ENCODE measurements around the gene RRAGA.
A peak's percentile ranks its signal among the peaks of the same experiment; 100 is the strongest.
"Not testable (repeated sequence)": the region's sequence is repeated elsewhere in the genome, so short reads cannot be mapped to it uniquely, and the experiment has no call there.

The RRAGA gene

GRCh38 chr9:19048966-19049916 lies at the start of gene RRAGA:
Gene RRAGA, plus strand, starts transcription at chr9:19049427. Its CDS starts 233 bp downstream, at chr9:19049660.
- DNase-seq (ENCODE audit: low spot score), result peak; percentile 98

- DNase-seq (ENCODE audit: low spot score), result no peak
Observed at GRCh38 chr9:19000133-19000532, 49.1 kb upstream of the RRAGA start.

GRCh38 chr9:19009391-19009965 lies 39.7 kb upstream of the RRAGA start:
- no peak for DNase-seq (ENCODE audit: low spot score)

GRCh38 chr9:19018201-19018600 lies 31.0 kb upstream of the RRAGA start:
- DNase-seq (ENCODE audit: low spot score), result no peak

GRCh38 chr9:19020886-19021455 lies 28.3 kb upstream of the RRAGA start:
- no peak for DNase-seq (ENCODE audit: low spot score)

GRCh38 chr9:19021649-19022048 lies 27.6 kb upstream of the RRAGA start:
- not testable (repeated sequence) for DNase-seq (ENCODE audit: low spot score)

GRCh38 chr9:19022206-19022605 lies 27.0 kb upstream of the RRAGA start:
- DNase-seq (ENCODE audit: low spot score), result no peak

- no peak for DNase-seq (ENCODE audit: low spot score)
Observed at GRCh38 chr9:19023078-19023477, 26.1 kb upstream of the RRAGA start.

GRCh38 chr9:19026375-19026774 lies 22.9 kb upstream of the RRAGA start:
- DNase-seq (ENCODE audit: low spot score), result no peak

- DNase-seq (ENCODE audit: low spot score), result no peak
Observed at GRCh38 chr9:19027825-19028224, 21.4 kb upstream of the RRAGA start.

- peak; percentile 73 for DNase-seq (ENCODE audit: low spot score)
Observed at GRCh38 chr9:19028835-19029451, 20.3 kb upstream of the RRAGA start.

GRCh38 chr9:19030899-19031298 lies 18.3 kb upstream of the RRAGA start:
- DNase-seq (ENCODE audit: low spot score), result no peak

GRCh38 chr9:19032406-19032805 lies 16.8 kb upstream of the RRAGA start:
- DNase-seq (ENCODE audit: low spot score), result no peak

- DNase-seq (ENCODE audit: low spot score), result no peak
Observed at GRCh38 chr9:19033015-19033414, 16.2 kb upstream of the RRAGA start, which contains the start of gene SAXO1. Gene SAXO1, minus strand, starts transcription at chr9:19033209. Its CDS starts 301 bp downstream, at chr9:19032908.

- DNase-seq (ENCODE audit: low spot score), result no peak
Observed at GRCh38 chr9:19036611-19037010, 12.6 kb upstream of the RRAGA start.

- DNase-seq (ENCODE audit: low spot score), result peak; percentile 61
Observed at GRCh38 chr9:19049917-19050636, 850 bp downstream of the RRAGA start.

GRCh38 chr9:19050637-19051591 lies 1.7 kb downstream of the RRAGA start:
- peak; percentile 46 for DNase-seq (ENCODE audit: low spot score)

GRCh38 chr9:19057033-19057432 lies 7.8 kb downstream of the RRAGA start:
- no peak for DNase-seq (ENCODE audit: low spot score)

- DNase-seq (ENCODE audit: low spot score), result no peak
Observed at GRCh38 chr9:19074229-19074628, 25.0 kb downstream of the RRAGA start.

- DNase-seq (ENCODE audit: low spot score), result peak; percentile 52
Observed at GRCh38 chr9:19074836-19075235, 25.6 kb downstream of the RRAGA start.

- peak; percentile 20 for DNase-seq (ENCODE audit: low spot score)
Observed at GRCh38 chr9:19085295-19085694, 36.1 kb downstream of the RRAGA start.

Data from kidney tubule cell (primary cell).